IPS-15b (cell line): ENCODE data around the gene BTBD10.

Source experiments
- H3K27me3 ChIP-seq: one replicate; pipeline ENCODE4 v1.6.1; 2013; ENCODE audit warnings: low read length; ENCODE audit not compliant: control insufficient read depth, insufficient read depth
- H3K36me3 ChIP-seq: one replicate; pipeline ENCODE4 v1.6.1; 2013; ENCODE audit warnings: low read length; ENCODE audit not compliant: control insufficient read depth, insufficient read depth
- H3K4me1 ChIP-seq: one replicate; pipeline ENCODE4 v1.6.1; 2013; ENCODE audit warnings: mild to moderate bottlenecking, low read length; ENCODE audit not compliant: control insufficient read depth, insufficient read depth
- H3K4me3 ChIP-seq: one replicate; pipeline ENCODE4 v1.5.1; 2013; ENCODE audit warnings: low read depth, low read length
- H3K9ac ChIP-seq: one replicate; pipeline ENCODE4 v1.6.1; 2013; ENCODE audit warnings: low read depth, mild to moderate bottlenecking, low read length
- H3K9me3 ChIP-seq: one replicate; pipeline ENCODE4 v1.6.1; 2013; ENCODE audit warnings: mild to moderate bottlenecking, low read length; ENCODE audit not compliant: control insufficient read depth, insufficient read depth

The BTBD10 gene

DNA sequence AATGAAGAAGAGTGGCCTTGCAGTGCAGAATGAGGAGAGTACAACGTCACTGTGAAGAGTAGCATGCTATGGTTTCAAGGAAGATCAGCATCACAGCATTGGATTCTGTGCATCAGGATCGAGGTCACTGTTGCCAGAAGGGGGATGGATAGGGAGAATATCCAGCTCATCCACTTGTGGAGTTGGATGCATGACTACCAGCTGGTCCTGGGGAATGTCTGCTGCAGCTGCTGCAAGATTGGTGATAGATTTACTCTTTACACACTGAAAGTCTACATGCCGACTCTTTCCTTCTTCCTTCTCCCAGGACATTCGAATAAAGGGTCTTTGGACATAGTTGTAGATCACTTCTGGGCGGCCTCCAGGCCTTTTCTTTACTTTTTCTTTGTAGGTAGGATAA is 74.3 kb downstream of the BTBD10 start:
- no peaks in the 10 kb centered on the region for H3K27me3 ChIP-seq
- no peak overlapping the region for H3K4me3 ChIP-seq
- H3K9me3 ChIP-seq = no peaks in the 10 kb centered on the region
- H3K36me3 ChIP-seq = peaks cover 3% of the 10 kb centered on the region
- H3K4me1 ChIP-seq = no peaks in the 10 kb centered on the region
- no peak overlapping the region for H3K9ac ChIP-seq

- H3K36me3 ChIP-seq = peaks cover 3% of the 10 kb centered on the region
Measured at GRCh38 chr11:13386567-13386966, 76.5 kb downstream of the BTBD10 start.

DNA sequence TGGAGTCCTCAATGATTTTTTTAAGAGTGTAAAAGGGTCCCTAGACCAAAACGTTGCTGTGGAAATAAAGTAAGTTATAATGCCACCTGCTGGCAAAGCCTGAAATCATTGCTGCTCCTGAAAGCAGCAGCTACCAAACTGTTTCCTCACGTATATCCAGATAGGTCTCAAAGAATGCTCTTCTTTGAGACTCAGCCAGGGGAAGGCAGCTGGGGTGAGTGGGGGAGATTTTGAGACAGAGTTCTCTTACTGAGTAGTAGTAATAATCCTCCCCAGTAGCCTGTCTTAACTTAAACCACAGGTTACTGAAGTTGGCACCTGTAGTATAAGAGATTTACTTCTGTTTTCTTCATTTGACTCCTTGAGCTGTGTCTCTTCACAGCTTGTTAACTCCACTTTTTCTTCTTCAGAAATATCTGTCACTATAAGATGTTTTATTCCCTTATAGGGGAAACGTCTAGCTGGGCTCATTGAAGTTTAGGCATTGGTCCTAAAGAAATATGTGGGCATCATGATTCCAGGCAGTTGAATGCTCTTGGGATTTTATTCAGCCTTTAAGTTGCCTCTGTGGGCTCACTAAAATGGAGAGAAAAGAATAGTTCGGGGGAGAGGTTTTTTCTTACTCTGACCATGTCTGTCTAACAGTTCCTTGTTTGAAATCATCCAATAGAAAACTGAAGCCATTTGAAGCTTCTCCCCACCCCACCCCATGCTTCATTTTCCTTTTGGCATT is 77.9 kb downstream of the BTBD10 start:
- Histone ChIP-seq H3K9me3 (no peaks in the 10 kb centered on the region), H3K36me3 (peaks cover 3% of the 10 kb centered on the region), H3K4me1 (no peaks in the 10 kb centered on the region), H3K4me3 (no peak overlapping the region), H3K27me3 (no peaks in the 10 kb centered on the region), H3K9ac (no peak overlapping the region)

More at GRCh38 chr11:13386567-13386966, 76.5 kb downstream of the BTBD10 start:
- Histone ChIP-seq H3K4me1 (no peaks in the 10 kb centered on the region), H3K9ac (no peak overlapping the region), H3K4me3 (no peak overlapping the region), H3K9me3 (no peaks in the 10 kb centered on the region), H3K27me3 (no peaks in the 10 kb centered on the region)

DNA sequence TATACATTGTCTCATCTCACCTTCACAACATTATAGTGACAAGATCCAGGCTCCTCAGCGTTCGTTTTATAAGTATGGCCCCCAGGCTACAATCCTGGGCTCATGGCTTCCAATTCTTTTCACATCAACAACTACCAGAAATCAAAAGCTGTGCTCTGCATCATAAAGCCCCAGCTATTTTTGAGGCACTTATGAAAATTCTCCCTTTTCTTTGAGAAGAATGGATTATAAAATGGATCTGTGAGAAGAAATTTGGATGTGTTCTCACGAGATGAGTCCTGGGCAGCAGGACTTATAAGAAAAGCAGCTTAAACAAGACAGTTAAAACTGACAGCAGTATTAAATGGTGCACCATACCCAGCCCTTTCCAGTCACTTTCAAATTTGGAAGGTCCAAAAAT is 80.3 kb downstream of the BTBD10 start:
- no peaks in the 10 kb centered on the region for H3K27me3 ChIP-seq
- H3K4me3 ChIP-seq = no peak overlapping the region
- no peaks in the 10 kb centered on the region for H3K9me3 ChIP-seq
- H3K36me3 ChIP-seq = no peaks in the 10 kb centered on the region
- no peaks in the 10 kb centered on the region for H3K4me1 ChIP-seq
- H3K9ac ChIP-seq = no peak overlapping the region

- no peak overlapping the region for H3K4me3 ChIP-seq
- H3K9ac ChIP-seq = no peak overlapping the region
- H3K27me3 ChIP-seq = no peaks in the 10 kb centered on the region
- peaks cover 3% of the 10 kb centered on the region for H3K36me3 ChIP-seq
- no peaks in the 10 kb centered on the region for H3K9me3 ChIP-seq
- H3K4me1 ChIP-seq = no peaks in the 10 kb centered on the region
Measured at GRCh38 chr11:13380731-13381130, 82.3 kb downstream of the BTBD10 start.

GRCh38 chr11:13378316-13378715 is 84.7 kb downstream of the BTBD10 start:
- H3K27me3 ChIP-seq = no peaks in the 10 kb centered on the region
- H3K9ac ChIP-seq = no peak overlapping the region
- peaks cover 3% of the 10 kb centered on the region for H3K36me3 ChIP-seq
- H3K4me1 ChIP-seq = no peaks in the 10 kb centered on the region
- no peak overlapping the region for H3K4me3 ChIP-seq
- H3K9me3 ChIP-seq = no peaks in the 10 kb centered on the region

DNA sequence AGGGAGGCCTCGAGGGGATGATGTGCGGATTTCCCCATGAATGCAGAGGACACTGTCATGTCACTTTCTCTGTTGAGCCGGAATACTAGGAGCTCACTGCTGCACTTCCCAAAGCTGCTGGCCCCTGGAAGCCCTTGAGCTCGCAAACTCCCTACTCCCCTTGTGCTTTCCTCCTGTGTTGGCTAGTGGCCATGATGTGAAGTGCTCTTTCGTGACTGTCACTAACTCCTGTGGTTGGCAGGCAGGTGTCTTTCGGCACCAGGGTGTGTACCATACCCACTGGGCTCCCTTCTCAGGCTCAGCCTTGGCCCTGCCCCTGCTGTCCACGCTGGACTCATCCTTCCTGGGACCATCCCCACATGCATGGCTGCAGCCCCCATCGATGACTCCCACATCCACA is 86.2 kb downstream of the BTBD10 start:
- Histone ChIP-seq H3K9me3 (no peaks in the 10 kb centered on the region), H3K9ac (no peak overlapping the region), H3K36me3 (peaks cover 3% of the 10 kb centered on the region), H3K27me3 (no peaks in the 10 kb centered on the region), H3K4me1 (no peaks in the 10 kb centered on the region), H3K4me3 (no peak overlapping the region)

DNA sequence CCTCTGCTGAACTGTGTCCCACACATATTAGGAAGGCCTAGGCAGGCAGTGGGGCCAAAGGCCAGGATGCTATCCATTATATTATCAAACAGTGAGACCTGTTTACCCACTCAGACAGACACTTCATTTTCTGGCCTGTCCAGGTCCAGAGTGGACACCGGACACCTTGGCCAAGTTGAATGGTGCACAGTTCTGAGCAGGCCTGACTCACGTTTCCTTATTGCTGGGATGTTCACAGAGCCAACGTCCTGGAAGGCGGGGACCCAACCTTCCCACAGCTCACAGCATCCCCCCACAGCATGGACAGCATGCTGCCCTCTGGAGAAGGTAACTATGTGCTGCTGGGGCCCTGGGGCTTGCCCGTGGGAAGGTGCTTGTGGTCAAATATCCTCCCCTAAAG is 86.6 kb downstream of the BTBD10 start:
- peaks cover 3% of the 10 kb centered on the region for H3K36me3 ChIP-seq
- no peak overlapping the region for H3K9ac ChIP-seq
- no peaks in the 10 kb centered on the region for H3K4me1 ChIP-seq
- H3K27me3 ChIP-seq = no peaks in the 10 kb centered on the region
- H3K4me3 ChIP-seq = no peak overlapping the region
- no peaks in the 10 kb centered on the region for H3K9me3 ChIP-seq

GRCh38 chr11:13375798-13376197 is 87.2 kb downstream of the BTBD10 start:
- Histone ChIP-seq H3K4me3 (no peak overlapping the region), H3K27me3 (no peaks in the 10 kb centered on the region), H3K9me3 (no peaks in the 10 kb centered on the region), H3K9ac (no peak overlapping the region), H3K36me3 (peaks cover 3% of the 10 kb centered on the region), H3K4me1 (no peaks in the 10 kb centered on the region)

DNA sequence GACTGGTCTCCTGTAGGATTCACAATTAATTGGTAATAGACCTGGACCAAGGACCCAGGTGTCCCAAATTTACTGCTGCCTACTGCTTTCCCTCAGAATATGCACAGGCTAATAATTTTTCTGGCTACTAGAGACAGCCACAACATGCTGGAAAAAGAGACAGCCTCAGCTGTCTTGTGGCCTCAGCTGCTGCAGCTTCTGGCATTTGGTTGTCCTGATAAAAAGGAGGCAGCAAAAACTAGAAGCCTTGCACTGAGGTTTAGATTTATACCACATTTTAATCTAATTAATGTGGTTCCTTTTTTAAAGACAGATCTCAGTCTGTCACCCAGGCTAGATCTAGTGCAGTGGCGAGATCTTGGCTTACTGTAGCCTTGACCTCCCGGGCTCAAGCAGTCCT is 89.8 kb downstream of the BTBD10 start:
- no peak overlapping the region for H3K4me3 ChIP-seq
- H3K27me3 ChIP-seq = no peaks in the 10 kb centered on the region
- H3K9ac ChIP-seq = no peak overlapping the region
- H3K9me3 ChIP-seq = no peaks in the 10 kb centered on the region
- H3K36me3 ChIP-seq = peaks cover 3% of the 10 kb centered on the region
- H3K4me1 ChIP-seq = peaks cover 2% of the 10 kb centered on the region

DNA sequence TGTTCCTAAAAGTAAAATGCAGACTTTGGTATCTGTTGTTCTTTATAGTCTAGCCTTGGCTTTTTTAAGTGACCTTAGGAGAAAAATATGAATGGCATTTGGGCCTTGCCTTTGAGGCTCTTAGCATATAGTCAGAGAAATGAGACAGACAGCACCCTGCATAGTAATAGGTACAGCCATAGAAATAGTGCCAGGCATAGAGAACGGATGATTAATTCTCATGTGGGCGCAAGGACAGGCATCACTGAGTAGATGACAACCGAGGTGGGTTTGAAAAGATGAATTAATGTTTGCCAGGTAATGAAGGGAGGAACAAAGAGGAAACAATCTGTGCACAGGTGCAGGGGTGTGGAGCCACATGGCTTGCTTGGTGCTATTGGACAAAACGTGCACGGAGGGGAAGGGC is 95.0 kb downstream of the BTBD10 start:
- H3K9ac ChIP-seq = no peak overlapping the region
- no peaks in the 10 kb centered on the region for H3K36me3 ChIP-seq

GRCh38 chr11:13367115-13367514 is 95.9 kb downstream of the BTBD10 start:
- peaks cover 2% of the 10 kb centered on the region for H3K4me1 ChIP-seq
- H3K9ac ChIP-seq = no peak overlapping the region
- peaks cover 3% of the 10 kb centered on the region for H3K27me3 ChIP-seq
- no peaks in the 10 kb centered on the region for H3K36me3 ChIP-seq
- no peak overlapping the region for H3K4me3 ChIP-seq
- no peaks in the 10 kb centered on the region for H3K9me3 ChIP-seq

More for the DNA sequence above, 95.0 kb downstream of the BTBD10 start:
- Histone ChIP-seq H3K27me3 (peaks cover 3% of the 10 kb centered on the region), H3K9me3 (no peaks in the 10 kb centered on the region), H3K4me1 (peaks cover 2% of the 10 kb centered on the region), H3K4me3 (no peak overlapping the region)
